GM18861 (cell line): ENCODE data around the gene TCTA.
"Not testable (repeated sequence)": the region's sequence is repeated elsewhere in the genome, so short reads cannot be mapped to it uniquely, and the experiment has no call there.

ENCODE experiments used
- ATAC-seq: cut with Tn5 transposase; IDR thresholded peaks from one replicate; pipeline ENCODE4 v1.9.1; 2021; ENCODE audit not compliant: unreplicated experiment

TCTA gene, protein sequence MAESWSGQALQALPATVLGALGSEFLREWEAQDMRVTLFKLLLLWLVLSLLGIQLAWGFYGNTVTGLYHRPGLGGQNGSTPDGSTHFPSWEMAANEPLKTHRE

GRCh38 chr3:49411968-49412631 is at the start of gene TCTA, which contains the start of gene RHOA:
TSS of gene TCTA (plus strand) at chr3:49412423. CDS start at chr3:49412427, 4 bp downstream.
TSS of gene RHOA (minus strand) at chr3:49411976. CDS start at chr3:49375589, 36,387 bp downstream.
- ATAC-seq = peak; percentile 60

GRCh38 chr3:49362561-49362960 is 49.7 kb upstream of the TCTA start:
- ATAC-seq = no peak

GRCh38 chr3:49370585-49371290 is 41.5 kb upstream of the TCTA start:
- no peak for ATAC-seq

- ATAC-seq = no peak
These were observed 40.3 kb upstream of the TCTA start for GRCh38 chr3:49371946-49372345.

DNA sequence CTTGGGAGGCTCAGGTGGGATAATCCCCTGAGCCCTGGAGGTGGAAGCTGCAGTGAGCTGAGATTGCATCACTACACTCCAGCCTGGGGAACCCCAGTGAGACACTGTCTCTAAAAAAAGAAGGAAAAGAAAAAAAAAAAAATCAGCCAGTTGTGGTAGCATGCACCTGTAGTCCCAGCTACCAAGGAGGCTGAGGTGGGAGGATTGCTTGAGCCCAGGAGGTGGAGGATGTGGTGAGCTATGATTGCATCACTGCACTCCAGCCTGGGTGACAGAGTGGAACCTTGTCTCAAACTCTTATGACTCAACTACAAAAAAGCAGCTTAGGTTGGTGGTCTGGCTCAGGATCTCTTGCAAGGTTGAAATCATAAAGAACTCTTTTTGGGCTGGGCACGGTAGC is 34.7 kb upstream of the TCTA start:
- ATAC-seq = no peak

DNA sequence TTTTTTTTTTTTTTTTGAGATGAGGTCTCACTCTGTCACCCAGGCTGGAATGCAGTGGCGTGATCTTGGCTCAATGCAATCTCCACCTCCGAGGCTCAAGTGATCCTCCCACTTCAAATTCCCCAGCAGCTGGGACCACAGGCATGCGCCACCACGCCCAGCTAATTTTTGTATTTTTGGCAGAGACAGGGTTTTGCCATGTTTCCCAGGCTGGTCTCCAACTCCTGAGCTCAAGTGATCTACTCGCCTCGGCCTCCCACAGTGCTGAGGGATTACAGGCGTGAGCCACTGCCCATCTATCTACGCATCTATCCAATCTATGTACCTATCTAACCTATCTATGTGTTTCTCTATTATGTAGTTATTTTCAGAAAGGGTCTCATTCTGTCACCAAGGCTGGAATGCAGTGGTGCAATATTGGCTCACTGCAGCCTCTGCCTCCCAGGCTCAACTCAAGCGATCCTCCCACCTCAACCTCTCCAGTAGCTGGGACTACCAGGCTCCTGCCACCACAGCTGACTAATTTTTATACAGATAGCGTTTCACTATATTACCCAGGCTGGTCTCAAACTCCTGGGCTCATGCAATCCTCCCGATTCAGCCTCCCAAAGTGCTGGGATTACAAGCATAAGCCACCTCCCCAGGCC is 33.9 kb upstream of the TCTA start:
- no peak for ATAC-seq

- ATAC-seq = no peak
These were observed 28.8 kb upstream of the TCTA start for GRCh38 chr3:49383387-49383786.

DNA sequence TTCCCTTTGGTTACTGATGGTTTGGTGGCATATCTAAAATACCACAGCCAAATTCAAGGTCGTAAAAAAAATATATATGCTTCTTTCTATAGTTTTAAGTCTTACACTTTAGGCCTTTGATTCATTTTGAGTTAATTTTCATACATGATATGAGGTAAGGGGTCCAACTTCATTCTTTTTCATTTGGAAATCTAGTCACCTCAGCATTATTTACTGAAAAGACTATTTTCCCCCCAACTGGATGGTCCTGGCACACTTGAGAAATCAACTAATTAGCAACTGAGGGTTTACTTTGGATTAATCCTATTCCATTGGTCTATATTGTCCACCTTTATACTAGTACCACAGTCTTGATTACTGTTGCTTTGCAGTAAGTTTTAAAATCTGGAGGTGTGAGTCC is 26.6 kb upstream of the TCTA start:
- ATAC-seq = no peak

DNA sequence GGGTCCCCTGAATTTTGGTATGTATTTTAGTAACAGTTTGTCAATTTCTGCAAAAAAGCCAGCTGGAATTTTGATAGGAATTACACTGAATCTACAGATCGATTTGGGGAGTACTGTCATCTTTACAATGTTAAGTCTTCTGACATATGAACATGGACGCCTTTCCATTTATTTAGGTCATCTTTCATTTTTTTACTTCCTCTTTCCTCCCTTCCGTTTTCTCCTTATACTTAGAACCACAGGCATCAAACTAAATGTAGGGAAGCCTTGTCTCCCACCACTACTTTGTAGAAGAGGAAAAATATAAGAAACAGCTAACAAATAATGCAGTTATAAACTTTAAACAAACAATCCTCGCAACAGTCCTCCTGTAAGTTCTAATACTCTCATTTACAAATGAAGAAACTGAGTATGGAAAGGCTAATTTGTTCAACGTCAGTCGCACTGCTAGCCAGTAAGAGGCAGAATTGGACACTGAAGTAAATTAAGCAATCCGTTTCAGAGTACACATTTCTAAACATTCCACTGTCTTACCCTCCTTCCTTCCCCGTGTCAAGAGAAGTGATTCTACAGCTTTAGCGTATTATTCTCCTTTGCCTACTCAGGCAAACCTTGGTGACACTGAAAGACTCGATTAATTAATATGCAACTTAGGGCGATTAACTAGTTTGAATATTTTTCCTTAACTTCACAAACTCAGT is 26.0 kb upstream of the TCTA start:
- ATAC-seq = no peak

DNA sequence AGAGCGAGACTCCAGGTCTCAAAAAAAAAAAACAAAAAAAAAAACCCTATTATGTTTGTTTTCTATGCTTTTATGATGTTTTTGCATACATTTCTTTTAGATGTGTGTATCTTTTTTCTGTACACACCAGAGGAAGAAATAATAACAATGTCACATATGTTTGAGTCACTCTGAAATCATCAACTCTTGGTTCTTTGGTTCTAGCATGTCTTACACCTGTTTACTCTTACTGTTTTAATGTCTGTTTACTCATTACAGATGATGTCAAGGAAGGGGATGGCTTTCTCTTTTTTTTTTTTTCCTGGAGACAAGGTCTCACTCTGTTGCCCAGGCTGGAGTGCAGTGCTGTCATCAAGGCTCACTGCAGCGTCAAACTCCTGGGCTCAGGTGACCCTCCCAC is 24.5 kb upstream of the TCTA start:
- no peak for ATAC-seq

DNA sequence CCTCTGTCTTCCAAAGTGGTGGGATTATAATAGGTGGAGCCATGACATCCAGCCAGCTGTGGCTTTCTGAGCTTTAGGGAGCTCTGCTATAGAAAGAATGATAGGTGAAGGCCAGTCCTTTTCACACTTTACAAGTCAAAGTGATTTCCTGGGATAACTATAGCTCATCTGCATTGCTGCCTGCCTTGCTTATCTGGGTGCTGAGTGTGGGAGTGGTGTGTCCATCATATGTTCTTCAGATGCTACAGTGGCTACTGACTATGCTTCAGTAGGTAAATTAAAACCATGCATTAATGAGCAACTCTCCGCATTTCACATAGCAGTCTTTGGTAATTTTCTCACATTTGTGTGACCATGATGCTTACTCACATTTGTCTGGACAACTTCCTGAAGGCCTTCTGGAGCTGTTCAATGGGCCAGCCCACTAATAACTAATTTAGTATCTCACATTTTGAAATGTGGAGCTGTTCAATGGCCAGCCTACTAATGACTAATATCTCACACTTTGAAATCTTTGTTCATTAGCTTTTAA is 23.9 kb upstream of the TCTA start:
- no peak for ATAC-seq

GRCh38 chr3:49389297-49389696 is 22.9 kb upstream of the TCTA start:
- no peak for ATAC-seq

- ATAC-seq = not testable (repeated sequence)
These were observed 20.9 kb upstream of the TCTA start for GRCh38 chr3:49391310-49391709.

- no peak for ATAC-seq
These were observed 14.8 kb upstream of the TCTA start for GRCh38 chr3:49397470-49397869.

GRCh38 chr3:49399461-49399860 is 12.8 kb upstream of the TCTA start:
- ATAC-seq = no peak

DNA sequence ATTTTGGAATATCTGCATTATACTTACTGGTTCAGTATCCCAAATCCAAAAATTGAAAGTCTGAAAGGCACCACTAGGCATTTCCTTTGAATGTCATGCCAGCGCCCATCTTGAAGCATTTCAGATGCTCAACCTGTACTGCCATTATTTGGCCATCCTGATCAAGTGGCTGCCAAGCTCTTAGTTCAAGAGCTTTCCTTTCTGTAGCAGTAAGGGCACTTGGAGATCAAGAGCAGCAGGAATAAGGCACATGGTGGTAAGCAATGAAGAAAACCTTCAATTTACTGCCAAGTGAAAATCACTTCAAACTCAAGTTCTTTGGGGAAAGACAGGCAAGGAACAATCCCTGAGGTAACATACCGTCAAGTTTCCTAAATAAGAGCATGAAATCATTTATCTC is 10.5 kb upstream of the TCTA start:
- ATAC-seq = no peak

GRCh38 chr3:49403891-49404290 is 8.3 kb upstream of the TCTA start:
- ATAC-seq = no peak

- ATAC-seq = not testable (repeated sequence)
These were observed 6.7 kb upstream of the TCTA start for GRCh38 chr3:49405570-49405969.

- no peak for ATAC-seq
These were observed 5.4 kb upstream of the TCTA start for GRCh38 chr3:49406571-49407565.
